Activated CD8-positive, alpha-beta T cell treated with anti-CD3 and anti-CD28 coated beads for 36 hours (primary cell): Measurements from ENCODE around the gene MLLT10. TPM values are rescaled to one million over a fixed set of nuclear protein-coding genes. Genes with fewer than 3 reads are reported as not detected.

Source experiments
- ATAC-seq: fragments of 200-7000 bp; cut with Tn5 transposase; one replicate; pipeline ENCODE4 v1.10.0; 2021; ENCODE audit warnings: mild to moderate bottlenecking, moderate library complexity
- CTCF ChIA-PET: fragments of 350-600 bp; sonication (Branson Sonifier 250); formaldehyde crosslinking; loops from one replicate; lab custom pipeline; 2021; ENCODE audit warnings: antibody characterized with exemption; lab: Charles Lee
- POLR2A ChIA-PET: fragments of 350-600 bp; sonication (Branson Sonifier 250); formaldehyde crosslinking; loops from one replicate; lab custom pipeline; 2021; ENCODE audit warnings: antibody characterized with exemption; lab: Charles Lee
- DNase-seq: peaks from one replicate; pipeline ENCODE4 v3.0.0-alpha.2; 2020
- H3K27ac Mint-ChIP-seq: one replicate; pipeline ENCODE4 v1.8.0; 2021; ENCODE audit warnings: mild to moderate bottlenecking, mixed read lengths
- H3K27me3 Mint-ChIP-seq: one replicate; pipeline ENCODE4 v1.8.0; 2021; ENCODE audit warnings: mixed read lengths
- H3K36me3 Mint-ChIP-seq: one replicate; pipeline ENCODE4 v1.8.0; 2021; ENCODE audit warnings: low read depth, mixed read lengths
- H3K4me1 Mint-ChIP-seq: one replicate; pipeline ENCODE4 v1.8.0; 2021; ENCODE audit warnings: low read depth, mixed read lengths
- H3K4me3 Mint-ChIP-seq: one replicate; pipeline ENCODE4 v1.8.0; 2021; ENCODE audit warnings: mild to moderate bottlenecking, moderate library complexity, mixed read lengths
- H3K9me3 Mint-ChIP-seq: one replicate; pipeline ENCODE4 v1.8.0; 2021; ENCODE audit warnings: mixed read lengths
- CTCF ChIP-seq: fragments of 200-600 bp; IDR thresholded peaks from one replicate; pipeline ENCODE4 v1.8.0; 2022; ENCODE audit warnings: antibody characterized with exemption, mild to moderate bottlenecking
- intact Hi-C: fragments of 100-400 bp; cut with micrococcal nuclease; formaldehyde crosslinking; loops from one replicate; pipeline ENCODE4 v1.10.0; 2022
- total RNA-seq, 2 experiments: library from RNA; stranded (reverse); gene quantifications; one replicate each; pipeline ENCODE4 v1.2.3, GENCODE V29; 2021

MLLT10 gene
- total RNA-seq, 2 experiments from 2014 or later: 33.9 to 36.4 TPM

GRCh38 chr10:21520949-21521348 is 13.1 kb upstream of the MLLT10 start:
- Mint-ChIP-seq H3K36me3 (no peaks in the 10 kb centered on the region), H3K9me3 (no peaks in the 10 kb centered on the region), H3K4me3 (no peak overlapping the region), H3K27ac (no peak overlapping the region), H3K27me3 (peaks cover 68% of the 10 kb centered on the region), H3K4me1 (peaks cover 43% of the 10 kb centered on the region)
- ChIA-PET POLR2A (interaction anchor here (1.2 kb wide), 1 partner anchor 12 kb away, joined by 4 read pairs; the partner anchor contains the start of gene MLLT10), CTCF (interaction anchor here (2.4 kb wide), 1 partner anchor 24 kb away, joined by 17 read pairs; no protein-coding TSS in a partner anchor)
- ATAC-seq: no peak
- intact Hi-C loops: no loop called here
- no peak for TF ChIP-seq CTCF
- DNase-seq: no peak

- peaks cover 45% of the 10 kb centered on the region for H3K4me1 Mint-ChIP-seq
- H3K36me3 Mint-ChIP-seq: no peaks in the 10 kb centered on the region
- POLR2A ChIA-PET: interaction anchor here (0.7 to 1.2 kb wide), 2 partner anchors 11 to 26 kb away, joined by 3 to 4 read pairs; partner anchors contain the start of gene MLLT10
- intact Hi-C loops: no loop called here
- DNase-seq (no peak), ATAC-seq (no peak)
- H3K9me3 Mint-ChIP-seq: no peaks in the 10 kb centered on the region
- H3K4me3 Mint-ChIP-seq: no peak overlapping the region
- TF ChIP-seq CTCF: no peak
- H3K27ac Mint-ChIP-seq: no peak overlapping the region
- peaks cover 66% of the 10 kb centered on the region for H3K27me3 Mint-ChIP-seq
- CTCF ChIA-PET: interaction anchor here (2.4 kb wide), 1 partner anchor 25 kb away, joined by 17 read pairs; no protein-coding TSS in a partner anchor
These were observed 12.1 kb upstream of the MLLT10 start for GRCh38 chr10:21521751-21522533.

- H3K9me3 Mint-ChIP-seq: no peaks in the 10 kb centered on the region
- no peak overlapping the region for H3K4me3 Mint-ChIP-seq
- POLR2A ChIA-PET: no interaction called here
- intact Hi-C loops: no loop called here
- ATAC-seq: no peak
- TF ChIP-seq CTCF: no peak
- peaks cover 61% of the 10 kb centered on the region for H3K27me3 Mint-ChIP-seq
- peaks cover 43% of the 10 kb centered on the region for H3K4me1 Mint-ChIP-seq
- no peak for DNase-seq
- no peaks in the 10 kb centered on the region for H3K36me3 Mint-ChIP-seq
- CTCF ChIA-PET: no interaction called here
- no peak overlapping the region for H3K27ac Mint-ChIP-seq
These were observed 11.2 kb upstream of the MLLT10 start for GRCh38 chr10:21522631-21523406.

GRCh38 chr10:21523557-21524008 is 10.4 kb upstream of the MLLT10 start:
- Mint-ChIP-seq H3K27me3 (peaks cover 59% of the 10 kb centered on the region), H3K4me1 (peaks cover 41% of the 10 kb centered on the region), H3K27ac (no peak overlapping the region), H3K9me3 (no peaks in the 10 kb centered on the region), H3K36me3 (no peaks in the 10 kb centered on the region), H3K4me3 (no peak overlapping the region)
- DNase-seq (no peak), ATAC-seq (no peak)
- ChIA-PET POLR2A (no interaction called here), CTCF (no interaction called here)
- intact Hi-C loops: no loop called here
- no peak for TF ChIP-seq CTCF
